Pancreas (tissue), 10 donors: ENCODE results near the gene PRDM16. TPM values are rescaled to one million over a fixed set of nuclear protein-coding genes. Genes with fewer than 3 reads are reported as not detected.

Experiments
- ATAC-seq, 4 donors: fragments of 200-7000 bp; cut with Tn5 transposase; one replicate each; pipeline versions ENCODE4 v1.8.0 to v1.9.1; 2020; ENCODE audit warnings: mild to moderate bottlenecking in 4 of 4, moderate library complexity in 4 of 4
- DNase-seq, 6 donors: peaks; one replicate each; pipeline ENCODE4 v3.0.0-alpha.2; 2020
- FAIRE-seq: peaks from 2 replicates; lab custom pipeline; 2012; peaks lifted over from hg19 to GRCh38; lab: Jason Lieb, UNC
- H3K27ac ChIP-seq, 4 donors: fragments of 200-600 bp; sonication (generic); 1 replicate in 3 of 4; 2 replicates in 1 of 4; pipeline versions ENCODE4 v1.5.0 to v1.8.0; 2020
- H3K27me3 ChIP-seq, 4 donors: fragments of 200-600 bp; one replicate each; pipeline ENCODE4 v1.8.0; 2021
- H3K36me3 ChIP-seq, 3 donors: fragments of 200-600 bp; sonication (generic) in 1 of 3; one replicate each; pipeline versions ENCODE4 v1.5.0 to v1.8.0; 2020 to 2021
- H3K4me1 ChIP-seq, 3 donors: fragments of 200-600 bp; one replicate each; pipeline ENCODE4 v1.8.0; 2021
- H3K4me3 ChIP-seq, 4 donors: fragments of 200-600 bp; sonication (generic) in 2 of 4; one replicate each; pipeline versions ENCODE4 v1.5.0 to v1.8.0; 2020 to 2021
- H3K9me3 ChIP-seq, 4 donors: fragments of 200-600 bp; one replicate each; pipeline ENCODE4 v1.8.0; 2021
- CTCF ChIP-seq, 4 donors: fragments of 200-600 bp; sonication (generic) in 3 of 4; IDR thresholded peaks; one replicate each; pipeline versions ENCODE4 v1.5.0 to v1.8.0; 2021; ENCODE audit warnings: antibody characterized with exemption in 4 of 4
- whole genome bisulfite sequencing, 2 donors: extraction: QIAGEN DNeasy Blood & Tissue Kit; methylation state at CpG; one replicate each; pipeline ENCODE4 v1.1.7; 2013; 5-methylcytosine and 5-hydroxymethylcytosine counted together
- intact Hi-C, 3 donors: fragments of 100-400 bp; cut with DNase I; formaldehyde crosslinking; loops; one replicate each; pipeline versions ENCODE4 v1.11.1 to v1.14.2; 2022
- polyA plus RNA-seq, 2 donors: library from polyadenylated mRNA; stranded (reverse); fragments of 200-250 nt; gene quantifications; one replicate each; pipeline ENCODE4 v1.2.3, GENCODE V29; 2013
- total RNA-seq, 6 donors: library from RNA; stranded (reverse); fragmentation: NEBNext Ultra II Directional in 4 of 6; extraction: Animal tissue kit (Norgen Biotek cat#: 25700) in 4 of 6; gene quantifications; one replicate each; pipeline versions ENCODE4 v1.2.1 to v1.2.4, GENCODE V29; 2021 to 2023
- donor health status: healthy with polysubstance abuse.
- donor health status: DM: no; HTN: no; CAD: no; lungs with moderate emphysema.
- donor health status: DM: no; HTN: no; CAD: no.
- donor health status: control.
- donor health status: control.
- donor health status: Bipolar disorder and iron deficiency.
- donor health status: DM: yes; HTN: yes; CAD: no.
- donor health status: DM: no; HTN: no; CAD: no.
- donor health status: DM: no; HTN: no; CAD: no.
- donor health status: DM: yes; HTN: yes; CAD: no.

PRDM16 gene
- total and polyA plus RNA-seq, 8 donors, result 6.6 to 19.2 (median 14.9) TPM

DNA sequence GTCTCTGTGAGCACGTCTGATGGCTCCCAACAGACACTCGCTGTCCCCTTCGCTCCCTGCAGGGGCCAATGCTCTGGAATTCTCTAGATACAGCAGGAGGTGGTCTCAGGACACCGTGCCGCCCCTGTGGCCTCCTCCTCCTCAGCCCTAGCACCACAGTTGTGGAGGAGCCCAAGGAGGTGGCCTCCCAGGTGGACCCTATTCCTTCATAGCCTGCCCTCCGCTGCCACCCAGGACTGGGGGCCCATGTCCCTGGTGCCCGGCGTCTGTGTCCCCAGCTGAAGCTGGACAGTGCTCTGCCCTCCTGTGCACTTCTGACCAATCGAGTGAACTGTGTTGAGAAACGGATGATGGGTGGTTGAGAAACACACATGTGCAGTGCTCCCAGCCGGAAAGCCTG, 235.7 kb downstream of the PRDM16 start:
- DNase-seq (peak in 1 of 6 donors; percentile 31), ATAC-seq (no peak), FAIRE-seq (no peak)
- intact Hi-C loops, result no loop called here
- H3K9me3 ChIP-seq, result no peaks in the 10 kb centered on the region
- no peaks in the 10 kb centered on the region for H3K36me3 ChIP-seq
- no peak for TF ChIP-seq CTCF (IDR thresholded peaks at IDR 0.05)
- WGBS, 2 donors, result 85 to 91% methylated on average over 11 of the region's 11 CpGs
- H3K27me3 ChIP-seq, result no peaks in the 10 kb centered on the region
- no peaks in the 10 kb centered on the region for H3K4me1 ChIP-seq
- H3K4me3 ChIP-seq, result no peak overlapping the region
- H3K27ac ChIP-seq, result no peak overlapping the region

- no peak overlapping the region for H3K4me3 ChIP-seq
- DNase-seq (peak in 1 of 6 donors; percentile 30), ATAC-seq (no peak), FAIRE-seq (no peak)
- no peak overlapping the region for H3K27ac ChIP-seq
- H3K9me3 ChIP-seq, result no peaks in the 10 kb centered on the region
- no peaks in the 10 kb centered on the region for H3K4me1 ChIP-seq
- H3K36me3 ChIP-seq, result no peaks in the 10 kb centered on the region
- no peaks in the 10 kb centered on the region for H3K27me3 ChIP-seq
- intact Hi-C loops, result no loop called here
- 89 to 94% methylated on average over 13 of the region's 13 CpGs for WGBS, 2 donors
- TF ChIP-seq CTCF (IDR thresholded peaks at IDR 0.05), result no peak
Measured at GRCh38 chr1:3305156-3305555, 236.2 kb downstream of the PRDM16 start.

DNA sequence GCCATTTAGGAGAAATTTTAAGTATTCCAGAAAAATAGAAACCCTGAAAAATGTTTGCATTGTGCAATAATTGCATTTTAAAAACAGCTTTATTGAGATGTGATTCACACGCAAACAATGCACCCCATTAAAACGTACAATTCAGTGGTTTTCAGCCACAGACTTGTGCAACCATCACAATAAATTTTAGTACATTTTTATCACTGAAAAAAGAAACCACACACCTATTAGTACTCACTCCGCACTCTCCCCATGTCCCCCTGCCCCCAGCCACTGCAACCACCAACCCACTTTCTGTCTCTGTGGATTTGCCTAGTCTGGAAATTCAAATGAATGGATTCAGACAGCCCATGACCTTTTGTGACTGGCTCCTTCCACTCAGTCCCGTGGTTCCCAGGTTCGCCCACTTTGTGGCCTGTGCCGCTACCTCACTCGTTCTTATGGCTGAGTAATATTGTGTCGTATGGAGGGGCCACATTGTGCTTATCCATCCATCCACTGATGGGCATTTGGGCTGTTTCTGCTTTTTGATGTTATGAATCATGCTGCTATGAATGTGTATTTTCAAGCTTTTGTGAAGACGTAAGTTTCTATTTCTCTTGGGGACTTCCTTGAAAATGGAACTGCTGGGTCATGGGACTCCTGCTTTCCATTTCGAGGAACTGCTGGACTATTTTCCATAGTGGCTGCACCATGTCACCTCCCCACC, 237.7 kb downstream of the PRDM16 start:
- intact Hi-C loops, result no loop called here
- no peak for TF ChIP-seq CTCF (IDR thresholded peaks at IDR 0.05)
- 74 to 87% methylated on average over 10 of the region's 10 CpGs for WGBS, 2 donors
- no peaks in the 10 kb centered on the region for H3K36me3 ChIP-seq
- H3K27me3 ChIP-seq, result no peaks in the 10 kb centered on the region
- H3K4me3 ChIP-seq, result no peak overlapping the region
- H3K27ac ChIP-seq, result no peak overlapping the region
- no peaks in the 10 kb centered on the region for H3K4me1 ChIP-seq
- DNase-seq, result no peak
- no peak for FAIRE-seq
- ATAC-seq, result peak in 1 of 4 donors; percentile 39
- no peaks in the 10 kb centered on the region for H3K9me3 ChIP-seq

GRCh38 chr1:3307359-3307758, 238.4 kb downstream of the PRDM16 start:
- 80 to 84% methylated on average over 8 of the region's 8 CpGs for WGBS, 2 donors
- FAIRE-seq (no peak), DNase-seq (no peak), ATAC-seq (no peak)
- TF ChIP-seq CTCF (IDR thresholded peaks at IDR 0.05), result no peak
- Histone ChIP-seq H3K4me1 (no peaks in the 10 kb centered on the region), H3K36me3 (no peaks in the 10 kb centered on the region), H3K4me3 (no peak overlapping the region), H3K27me3 (no peaks in the 10 kb centered on the region), H3K9me3 (no peaks in the 10 kb centered on the region), H3K27ac (no peak overlapping the region)
- intact Hi-C loops, result no loop called here

GRCh38 chr1:3308053-3308452, 239.1 kb downstream of the PRDM16 start:
- Histone ChIP-seq H3K4me3 (no peak overlapping the region), H3K36me3 (no peaks in the 10 kb centered on the region), H3K27ac (no peak overlapping the region), H3K9me3 (no peaks in the 10 kb centered on the region), H3K27me3 (no peaks in the 10 kb centered on the region), H3K4me1 (no peaks in the 10 kb centered on the region)
- ATAC-seq (no peak), FAIRE-seq (no peak), DNase-seq (peak in 1 of 6 donors; percentile 37)
- WGBS, 2 donors, result 89 to 92% methylated on average over 11 of the region's 11 CpGs
- no peak for TF ChIP-seq CTCF (IDR thresholded peaks at IDR 0.05)
- intact Hi-C loops, result no loop called here
